Measurements from ENCODE around the gene EMP3.
"Not testable (repeated sequence)": the region's sequence is repeated elsewhere in the genome, so short reads cannot be mapped to it uniquely, and the experiment has no call there.

Gene EMP3

GRCh38 chr19:48325265-48325910 is at the start of gene EMP3:
EMP3 (plus strand) TSS chr19:48325552; CDS start chr19:48326845, 1,293 bp downstream.
- DNase-seq: peak; percentile 89

GRCh38 chr19:48279747-48280146 is 45.6 kb upstream of the EMP3 start:
- DNase-seq: no peak

GRCh38 chr19:48283908-48284307 is 41.4 kb upstream of the EMP3 start:
- DNase-seq: no peak

GRCh38 chr19:48284896-48285295 is 40.5 kb upstream of the EMP3 start:
- no peak for DNase-seq

- no peak for DNase-seq
These were observed 37.6 kb upstream of the EMP3 start for GRCh38 chr19:48287748-48288147.

- DNase-seq: no peak
These were observed 35.0 kb upstream of the EMP3 start for GRCh38 chr19:48290401-48290770.

GRCh38 chr19:48290771-48291488 is 34.4 kb upstream of the EMP3 start:
- peak; percentile 38 for DNase-seq

- DNase-seq: not testable (repeated sequence)
These were observed 33.9 kb upstream of the EMP3 start for GRCh38 chr19:48291489-48291815.

GRCh38 chr19:48292798-48293197 is 32.6 kb upstream of the EMP3 start:
- no peak for DNase-seq

GRCh38 chr19:48295458-48295857 is 29.9 kb upstream of the EMP3 start:
- DNase-seq: no peak

- no peak for DNase-seq
These were observed 28.2 kb upstream of the EMP3 start for GRCh38 chr19:48296963-48297734.

- no peak for DNase-seq
These were observed 27.4 kb upstream of the EMP3 start for GRCh38 chr19:48297975-48298374.

- DNase-seq: no peak
These were observed 23.3 kb upstream of the EMP3 start for GRCh38 chr19:48301886-48302599.

GRCh38 chr19:48302600-48302959 is 22.8 kb upstream of the EMP3 start:
- no peak for DNase-seq

- DNase-seq: no peak
These were observed 22.0 kb upstream of the EMP3 start for GRCh38 chr19:48303367-48303766.

GRCh38 chr19:48303866-48304265 is 21.5 kb upstream of the EMP3 start:
- no peak for DNase-seq

GRCh38 chr19:48308631-48309586 is 16.4 kb upstream of the EMP3 start:
- DNase-seq: no peak

- DNase-seq: not testable (repeated sequence)
These were observed 15.6 kb upstream of the EMP3 start for GRCh38 chr19:48309731-48310130.

- no peak for DNase-seq
These were observed 15.1 kb upstream of the EMP3 start for GRCh38 chr19:48310227-48310626.

GRCh38 chr19:48311384-48311783 is 14.0 kb upstream of the EMP3 start:
- no peak for DNase-seq

GRCh38 chr19:48315712-48316111 is 9.6 kb upstream of the EMP3 start:
- DNase-seq: no peak

- DNase-seq: not testable (repeated sequence)
These were observed 7.7 kb upstream of the EMP3 start for GRCh38 chr19:48317708-48317960.

All from CD4-positive, alpha-beta T cell treated with Interferon gamma for 1 hour (primary cell).